Kidney (tissue), 14 donors: ENCODE measurements around the gene PSMB9. TPM values are rescaled to one million over a fixed set of nuclear protein-coding genes. Genes with fewer than 3 reads are reported as not detected.
A peak's percentile ranks its signal among the peaks of the same experiment; 100 is the strongest.

Experiments
- DNase-seq, 5 donors: peaks; one replicate each; pipeline ENCODE4 v3.0.0-alpha.2; 2013 to 2020
- FAIRE-seq: peaks from 2 replicates; lab custom pipeline; 2012; peaks lifted over from hg19 to GRCh38; lab: Jason Lieb, UNC
- H3K27ac ChIP-seq, 2 donors: one replicate each; pipeline ENCODE4 v1.7.0; 2013; ENCODE audit warnings: low read depth in 2 of 2, low read length in 2 of 2, inconsistent platforms in 1 of 2
- H3K27me3 ChIP-seq: one replicate; pipeline ENCODE4 v1.7.1; 2013; ENCODE audit warnings: low read length, inconsistent platforms; ENCODE audit not compliant: control insufficient read depth, insufficient read depth
- H3K36me3 ChIP-seq, 3 donors: one replicate each; pipeline versions ENCODE4 v1.7.0 to v1.7.1; 2013; ENCODE audit warnings: low read length in 3 of 3, control low read depth in 1 of 3, inconsistent platforms in 1 of 3; ENCODE audit not compliant: insufficient read depth in 3 of 3, control insufficient read depth in 2 of 3
- H3K4me1 ChIP-seq, 3 donors: one replicate each; pipeline versions ENCODE4 v1.7.0 to v1.7.1; 2013; ENCODE audit warnings: low read length in 3 of 3, inconsistent platforms in 1 of 3, low read depth in 1 of 3; ENCODE audit not compliant: control insufficient read depth in 2 of 3, insufficient read depth in 2 of 3
- H3K4me3 ChIP-seq, 3 donors: one replicate each; pipeline versions ENCODE4 v1.7.0 to v1.8.1; 2013; ENCODE audit warnings: low read length in 3 of 3, control low read depth in 1 of 3, inconsistent platforms in 1 of 3
- H3K9ac ChIP-seq, 3 donors: one replicate each; pipeline versions ENCODE4 v1.7.0 to v1.7.1; 2013; ENCODE audit warnings: low read length in 3 of 3, control low read depth in 1 of 3, inconsistent platforms in 1 of 3
- H3K9me3 ChIP-seq, 3 donors: one replicate each; pipeline versions ENCODE4 v1.7.0 to v1.7.1; 2013; ENCODE audit warnings: low read length in 3 of 3, control low read depth in 1 of 3, inconsistent platforms in 1 of 3; ENCODE audit not compliant: control insufficient read depth in 2 of 3, insufficient read depth in 1 of 3
- CTCF ChIP-seq: IDR thresholded peaks from 3 replicates; pipeline ENCODE4 v1.5.1; 2012; ENCODE audit warnings: mild to moderate bottlenecking, moderate library complexity, borderline replicate concordance; ENCODE audit not compliant: insufficient read depth; ENCODE audit errors: extremely low read depth
- intact Hi-C: fragments of 100-400 bp; cut with DNase I; formaldehyde crosslinking; loops from one replicate; pipeline ENCODE4 v1.11.1; 2022
- polyA plus RNA-seq: library from polyadenylated mRNA; stranded (reverse); fragments of 350-450 nt; fragmentation: Illumina TruSeq; extraction: RNeasy Lipid Tissue Mini Kit (QIAGEN cat#74804); gene quantifications from one replicate; pipeline ENCODE4 v1.2.3, GENCODE V29; 2014; ENCODE audit warnings: low read depth, low replicate concordance; ENCODE audit not compliant: insufficient read depth
- total RNA-seq: library from RNA; stranded (reverse); fragmentation: NEBNext Ultra II Directional; extraction: Animal tissue kit (Norgen Biotek cat#: 25700); gene quantifications from one replicate; pipeline ENCODE4 v1.2.1, GENCODE V29; 2021
- donor health status: control.
- donor health status: control.
- donor health status: control.
- donor health status: control.
- donor health status: control.
- donor health status: DM: yes; HTN: yes; CAD: no.
- donor health status: Normal renal cell carcinoma (clear cell type).

The PSMB9 gene
- total and polyA plus RNA-seq, 2 donors from 2014 or later: 52.8 to 56.6 TPM

- intact Hi-C loops: no loop called here
Observed at GRCh38 chr6:32882879-32883250, 28.9 kb downstream of the PSMB9 start.

DNA sequence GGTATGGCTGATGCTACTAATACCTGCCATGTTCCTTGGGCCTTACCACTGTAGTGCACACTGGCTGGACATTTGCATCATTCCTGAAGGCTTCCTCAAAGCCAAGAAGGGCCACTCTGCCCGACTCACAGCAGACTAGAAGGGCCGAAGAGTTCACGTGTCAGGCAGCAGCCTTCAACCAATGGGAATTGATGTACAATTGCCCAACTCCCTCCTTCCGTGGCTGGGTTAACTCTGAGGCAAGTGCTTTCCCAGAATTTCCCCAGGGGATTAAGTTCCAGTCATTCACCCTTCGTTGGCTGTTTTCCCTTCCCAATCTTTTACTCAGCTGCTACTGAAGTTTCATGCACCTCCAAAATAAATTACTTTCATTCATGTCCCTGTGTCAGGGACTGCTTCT is 29.8 kb downstream of the PSMB9 start:
- no peak for TF ChIP-seq CTCF
- DNase-seq (peak in 2 of 5 donors; percentile 29 to 77), FAIRE-seq (no peak)
- Histone ChIP-seq H3K27me3 (peaks cover 11% of the 10 kb centered on the region), H3K9ac (no peak overlapping the region), H3K36me3 (no peaks in the 10 kb centered on the region), H3K27ac (no peak overlapping the region), H3K4me1 (peaks cover 0 to 4% (median 2%) of the 10 kb centered on the region in 3 donors), H3K9me3 (no peaks in the 10 kb centered on the region), H3K4me3 (no peak overlapping the region)
- intact Hi-C loops: no loop called here

More at GRCh38 chr6:32882879-32883250, 28.9 kb downstream of the PSMB9 start:
- Histone ChIP-seq H3K4me1 (peaks cover 0 to 4% (median 2%) of the 10 kb centered on the region in 3 donors), H3K9ac (no peak overlapping the region), H3K36me3 (no peaks in the 10 kb centered on the region), H3K9me3 (no peaks in the 10 kb centered on the region), H3K4me3 (no peak overlapping the region), H3K27ac (no peak overlapping the region), H3K27me3 (peaks cover 11% of the 10 kb centered on the region)
- FAIRE-seq: no peak
- no peak for DNase-seq
- TF ChIP-seq CTCF: no peak

DNA sequence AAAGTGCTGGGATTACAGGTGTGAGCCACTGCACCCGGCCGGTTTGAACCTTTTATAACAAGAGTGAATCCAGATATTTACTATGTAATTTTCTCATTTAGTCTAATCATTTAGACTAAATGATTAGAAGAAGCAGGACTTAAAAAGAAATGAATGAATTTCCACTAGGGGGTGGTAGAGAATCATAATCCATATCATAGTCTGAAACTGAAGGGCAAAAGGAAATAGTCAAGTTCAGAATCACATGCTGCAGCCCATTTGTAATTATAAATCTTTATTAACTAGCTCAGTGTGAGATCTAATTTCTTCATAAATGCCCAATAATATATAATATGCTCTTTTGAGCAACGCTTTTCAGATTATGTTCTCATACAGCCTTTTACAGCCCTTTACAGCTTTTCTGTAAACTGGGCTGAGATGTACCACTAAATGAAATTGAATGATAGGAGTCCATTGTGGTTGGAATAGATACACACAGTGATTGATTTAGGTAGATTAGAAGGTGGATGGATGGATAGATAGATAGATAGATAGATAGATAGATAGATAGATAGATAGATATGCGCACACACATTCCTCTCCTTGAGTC is 31.8 kb downstream of the PSMB9 start:
- FAIRE-seq: peak; percentile 88

More for the DNA sequence above, 31.8 kb downstream of the PSMB9 start:
- Histone ChIP-seq H3K27ac (no peak overlapping the region), H3K9me3 (no peaks in the 10 kb centered on the region), H3K4me3 (no peak overlapping the region), H3K27me3 (no peaks in the 10 kb centered on the region), H3K9ac (no peak overlapping the region), H3K36me3 (no peaks in the 10 kb centered on the region), H3K4me1 (peaks cover 0 to 4% (median 2%) of the 10 kb centered on the region in 3 donors)
- TF ChIP-seq CTCF: peak; percentile 63
- intact Hi-C loops: no loop called here
- DNase-seq: peak in 2 of 5 donors; percentile 83 to 92
